Vagina (tissue), 2 donors: Measurements from ENCODE around the gene ZNF862.

ENCODE experiments used
- POLR2A ChIP-seq, 2 donors: fragments of 450-650 bp; IDR thresholded peaks; one replicate each; pipeline ENCODE4 v1.6.1; 2017; ENCODE audit warnings: antibody characterized with exemption in 2 of 2, mild to moderate bottlenecking in 2 of 2, moderate library complexity in 2 of 2
- POLR2AphosphoS5 ChIP-seq, 2 donors: sonication (generic); formaldehyde crosslinking; IDR thresholded peaks; one replicate each; pipeline ENCODE4 v1.9.0; 2017; ENCODE audit warnings: antibody characterized with exemption in 2 of 2, mild to moderate bottlenecking in 2 of 2, low read depth in 1 of 2; ENCODE audit not compliant: insufficient read depth in 1 of 2
- TF ChIP-seq, protein P1 (sequence below), 3 experiments: fragments of 450-650 bp in 2 of 3; fragments of 200-600 bp in 1 of 3; sonication (generic) in 1 of 3; IDR thresholded peaks; one replicate each; pipeline ENCODE4 v1.5.1; 2017 to 2019; ENCODE audit warnings: antibody characterized with exemption in 3 of 3, mild to moderate bottlenecking in 2 of 3, moderate library complexity in 2 of 3

DNA sequence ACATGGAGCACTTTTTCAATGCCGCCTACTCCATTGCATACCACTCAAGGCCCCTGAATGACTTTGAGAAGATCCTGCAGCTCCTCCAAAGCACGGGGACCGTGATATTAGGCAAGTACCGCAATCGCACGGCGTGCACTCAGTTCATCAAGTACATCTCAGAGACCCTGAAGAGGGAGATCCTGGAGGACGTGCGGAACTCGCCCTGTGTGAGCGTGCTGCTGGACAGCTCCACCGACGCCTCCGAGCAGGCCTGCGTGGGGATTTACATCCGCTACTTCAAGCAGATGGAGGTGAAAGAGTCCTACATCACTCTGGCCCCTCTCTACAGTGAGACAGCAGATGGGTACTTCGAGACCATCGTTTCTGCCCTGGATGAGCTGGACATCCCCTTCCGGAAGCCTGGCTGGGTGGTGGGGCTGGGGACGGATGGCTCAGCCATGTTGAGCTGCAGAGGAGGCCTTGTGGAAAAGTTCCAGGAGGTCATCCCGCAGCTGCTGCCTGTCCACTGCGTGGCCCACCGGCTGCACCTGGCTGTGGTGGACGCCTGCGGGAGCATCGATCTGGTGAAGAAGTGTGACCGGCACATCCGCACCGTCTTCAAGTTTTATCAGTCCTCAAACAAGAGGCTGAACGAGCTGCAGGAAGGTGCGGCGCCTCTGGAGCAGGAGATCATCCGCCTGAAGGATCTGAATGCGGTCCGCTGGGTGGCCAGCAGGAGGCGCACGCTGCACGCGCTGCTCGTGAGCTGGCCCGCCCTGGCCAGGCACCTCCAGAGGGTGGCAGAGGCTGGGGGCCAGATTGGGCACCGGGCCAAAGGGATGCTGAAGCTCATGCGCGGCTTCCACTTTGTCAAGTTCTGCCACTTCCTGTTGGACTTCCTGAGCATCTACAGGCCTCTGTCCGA, 22.9 kb downstream of the ZNF862 start:
- TF ChIP-seq, protein P1, sequence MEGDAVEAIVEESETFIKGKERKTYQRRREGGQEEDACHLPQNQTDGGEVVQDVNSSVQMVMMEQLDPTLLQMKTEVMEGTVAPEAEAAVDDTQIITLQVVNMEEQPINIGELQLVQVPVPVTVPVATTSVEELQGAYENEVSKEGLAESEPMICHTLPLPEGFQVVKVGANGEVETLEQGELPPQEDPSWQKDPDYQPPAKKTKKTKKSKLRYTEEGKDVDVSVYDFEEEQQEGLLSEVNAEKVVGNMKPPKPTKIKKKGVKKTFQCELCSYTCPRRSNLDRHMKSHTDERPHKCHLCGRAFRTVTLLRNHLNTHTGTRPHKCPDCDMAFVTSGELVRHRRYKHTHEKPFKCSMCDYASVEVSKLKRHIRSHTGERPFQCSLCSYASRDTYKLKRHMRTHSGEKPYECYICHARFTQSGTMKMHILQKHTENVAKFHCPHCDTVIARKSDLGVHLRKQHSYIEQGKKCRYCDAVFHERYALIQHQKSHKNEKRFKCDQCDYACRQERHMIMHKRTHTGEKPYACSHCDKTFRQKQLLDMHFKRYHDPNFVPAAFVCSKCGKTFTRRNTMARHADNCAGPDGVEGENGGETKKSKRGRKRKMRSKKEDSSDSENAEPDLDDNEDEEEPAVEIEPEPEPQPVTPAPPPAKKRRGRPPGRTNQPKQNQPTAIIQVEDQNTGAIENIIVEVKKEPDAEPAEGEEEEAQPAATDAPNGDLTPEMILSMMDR (IDR thresholded peaks at IDR 0.05): no peak
- TF ChIP-seq POLR2A (IDR thresholded peaks at IDR 0.05) (no peak), POLR2AphosphoS5 (IDR thresholded peaks at IDR 0.05; ENCODE audit: insufficient read depth in 1 of 2, low read depth in 1 of 2) (no peak)
